IPS-18c (cell line): ENCODE measurements around the gene TBK1.

Source experiments
- H3K4me3 ChIP-seq: 2 replicates; pipeline ENCODE4 v1.7.0; 2013; ENCODE audit warnings: low read depth, mild to moderate bottlenecking, low read length, moderate library complexity; ENCODE audit not compliant: insufficient read depth
- H3K9me3 ChIP-seq: one replicate; pipeline ENCODE4 v1.6.1; 2013; ENCODE audit warnings: mild to moderate bottlenecking, low read length, moderate library complexity; ENCODE audit not compliant: control insufficient read depth, insufficient read depth

The TBK1 gene

GRCh38 chr12:64476844-64477243 is 24.9 kb downstream of the TBK1 start:
- Histone ChIP-seq H3K9me3 (no peaks in the 10 kb centered on the region), H3K4me3 (no peak overlapping the region)

GRCh38 chr12:64478661-64479060 is 26.7 kb downstream of the TBK1 start:
- H3K4me3 ChIP-seq: no peak overlapping the region
- no peaks in the 10 kb centered on the region for H3K9me3 ChIP-seq

GRCh38 chr12:64480148-64480547 is 28.2 kb downstream of the TBK1 start:
- Histone ChIP-seq H3K9me3 (no peaks in the 10 kb centered on the region), H3K4me3 (no peak overlapping the region)

- no peaks in the 10 kb centered on the region for H3K9me3 ChIP-seq
- H3K4me3 ChIP-seq: no peak overlapping the region
Observed at GRCh38 chr12:64486657-64487056, 34.7 kb downstream of the TBK1 start.

GRCh38 chr12:64491718-64492117 is 39.8 kb downstream of the TBK1 start:
- no peaks in the 10 kb centered on the region for H3K9me3 ChIP-seq
- H3K4me3 ChIP-seq: no peak overlapping the region

- Histone ChIP-seq H3K4me3 (no peak overlapping the region), H3K9me3 (no peaks in the 10 kb centered on the region)
Observed at GRCh38 chr12:64493513-64493912, 41.6 kb downstream of the TBK1 start.

- no peak overlapping the region for H3K4me3 ChIP-seq
- no peaks in the 10 kb centered on the region for H3K9me3 ChIP-seq
Observed at GRCh38 chr12:64494998-64495729, 43.2 kb downstream of the TBK1 start.

- Histone ChIP-seq H3K9me3 (no peaks in the 10 kb centered on the region), H3K4me3 (no peak overlapping the region)
Observed at GRCh38 chr12:64496839-64497400, 45.0 kb downstream of the TBK1 start.

- Histone ChIP-seq H3K4me3 (no peak overlapping the region), H3K9me3 (no peaks in the 10 kb centered on the region)
Observed at GRCh38 chr12:64497484-64497883, 45.6 kb downstream of the TBK1 start.

GRCh38 chr12:64497903-64498302 is 46.0 kb downstream of the TBK1 start:
- no peaks in the 10 kb centered on the region for H3K9me3 ChIP-seq

GRCh38 chr12:64500394-64500793 is 48.5 kb downstream of the TBK1 start:
- H3K9me3 ChIP-seq: no peaks in the 10 kb centered on the region
- H3K4me3 ChIP-seq: no peak overlapping the region

More at GRCh38 chr12:64497903-64498302, 46.0 kb downstream of the TBK1 start:
- no peak overlapping the region for H3K4me3 ChIP-seq

GRCh38 chr12:64501486-64501885 is 49.6 kb downstream of the TBK1 start:
- H3K9me3 ChIP-seq: no peaks in the 10 kb centered on the region
- H3K4me3 ChIP-seq: no peak overlapping the region

GRCh38 chr12:64506955-64507354 is 55.0 kb downstream of the TBK1 start:
- H3K9me3 ChIP-seq: no peaks in the 10 kb centered on the region
- H3K4me3 ChIP-seq: no peak overlapping the region

GRCh38 chr12:64510667-64511066 is 58.7 kb downstream of the TBK1 start:
- no peak overlapping the region for H3K4me3 ChIP-seq
- H3K9me3 ChIP-seq: no peaks in the 10 kb centered on the region

GRCh38 chr12:64518396-64518795 is 66.5 kb downstream of the TBK1 start:
- Histone ChIP-seq H3K9me3 (no peaks in the 10 kb centered on the region), H3K4me3 (no peak overlapping the region)

- Histone ChIP-seq H3K9me3 (no peaks in the 10 kb centered on the region), H3K4me3 (no peak overlapping the region)
Observed at GRCh38 chr12:64521833-64522232, 69.9 kb downstream of the TBK1 start.

GRCh38 chr12:64522316-64522715 is 70.4 kb downstream of the TBK1 start:
- Histone ChIP-seq H3K9me3 (no peaks in the 10 kb centered on the region), H3K4me3 (no peak overlapping the region)

GRCh38 chr12:64522807-64523206 is 70.9 kb downstream of the TBK1 start:
- H3K4me3 ChIP-seq: no peak overlapping the region

More at GRCh38 chr12:64522807-64523206, 70.9 kb downstream of the TBK1 start:
- H3K9me3 ChIP-seq: no peaks in the 10 kb centered on the region
